ENCODE measurements around the gene IL18BP. TPM values are rescaled to one million over a fixed set of nuclear protein-coding genes. Genes with fewer than 3 reads are reported as not detected.

IL18BP gene
- total RNA-seq, 1 experiment from 2014 or later = 34.7 TPM

- Histone ChIP-seq H3K9me3 (no peaks in the 10 kb centered on the region), H3K36me3 (ENCODE audit: control insufficient read depth, insufficient read depth, low read length) (no peaks in the 10 kb centered on the region), H3K4me1 (peaks cover 31% of the 10 kb centered on the region), H3K27me3 (replicated peaks; ENCODE audit: control insufficient read depth, insufficient read depth, low read length) (no peaks in the 10 kb centered on the region), H3K4me3 (ENCODE audit: low read depth, low read length) (no peak overlapping the region)
- ChIA-PET POLR2A (no interaction called here), CTCF (interaction anchor here (1.2 kb wide), 1 partner anchor 13 kb away, joined by 5 read pairs; no protein-coding TSS in a partner anchor)
- TF ChIP-seq CTCF (IDR thresholded peaks at IDR 0.05; ENCODE audit: insufficient read depth in 1 of 2, low read depth in 1 of 2, low read length in 1 of 2, severe bottlenecking in 1 of 2, unreplicated experiment in 1 of 2) = no peak
- intact Hi-C loops (cut with micrococcal nuclease; ENCODE audit: unreplicated experiment) = no loop called here
- no TSS peak for BruUV-seq (replicated peaks)
- Mint-ChIP-seq H3K27ac (ENCODE audit: unreplicated experiment) (no peak overlapping the region), H3K27me3 (ENCODE audit: insufficient read depth, unreplicated experiment) (no peaks in the 10 kb centered on the region), H3K9me3 (ENCODE audit: unreplicated experiment) (no peaks in the 10 kb centered on the region), H3K4me1 (ENCODE audit: low read depth, unreplicated experiment) (peaks cover 8% of the 10 kb centered on the region), H3K36me3 (ENCODE audit: insufficient read depth, unreplicated experiment) (peaks cover 40% of the 10 kb centered on the region), H3K4me3 (ENCODE audit: unreplicated experiment) (no peak overlapping the region)
- DNase-seq = no peak
Measured at GRCh38 chr11:72037554-72038311, 39.0 kb downstream of the IL18BP start.

- no peaks in the 10 kb centered on the region for H3K27me3 Mint-ChIP-seq (ENCODE audit: insufficient read depth, unreplicated experiment)
- Histone ChIP-seq H3K4me1 (peaks cover 31% of the 10 kb centered on the region), H3K36me3 (ENCODE audit: control insufficient read depth, insufficient read depth, low read length) (no peaks in the 10 kb centered on the region), H3K4me3 (ENCODE audit: low read depth, low read length) (no peak overlapping the region), H3K27me3 (replicated peaks; ENCODE audit: control insufficient read depth, insufficient read depth, low read length) (no peaks in the 10 kb centered on the region), H3K9me3 (no peaks in the 10 kb centered on the region)
- H3K27ac Mint-ChIP-seq (ENCODE audit: unreplicated experiment) = no peak overlapping the region
- no peak for DNase-seq
- H3K4me3 Mint-ChIP-seq (ENCODE audit: unreplicated experiment) = no peak overlapping the region
- ChIA-PET CTCF (interaction anchor here (0.9 to 2.1 kb wide), 5 partner anchors 8 to 392 kb away, joined by 3 to 49 read pairs (median 8); no protein-coding TSS in a partner anchor), POLR2A (interaction anchor here (0.8 to 1.8 kb wide), 2 partner anchors 8 to 10 kb away, joined by 4 to 6 read pairs; no protein-coding TSS in a partner anchor)
- no peaks in the 10 kb centered on the region for H3K9me3 Mint-ChIP-seq (ENCODE audit: unreplicated experiment)
- peaks cover 38% of the 10 kb centered on the region for H3K36me3 Mint-ChIP-seq (ENCODE audit: insufficient read depth, unreplicated experiment)
- no TSS peak for BruUV-seq (replicated peaks)
- intact Hi-C loops (cut with micrococcal nuclease; ENCODE audit: unreplicated experiment) = no loop called here
- no peak for TF ChIP-seq CTCF (IDR thresholded peaks at IDR 0.05; ENCODE audit: insufficient read depth in 1 of 2, low read depth in 1 of 2, low read length in 1 of 2, severe bottlenecking in 1 of 2, unreplicated experiment in 1 of 2)
- peaks cover 12% of the 10 kb centered on the region for H3K4me1 Mint-ChIP-seq (ENCODE audit: low read depth, unreplicated experiment)
Measured at GRCh38 chr11:72038491-72038890, 39.8 kb downstream of the IL18BP start.

GRCh38 chr11:72039031-72039855, 40.5 kb downstream of the IL18BP start:
- Mint-ChIP-seq H3K4me1 (ENCODE audit: low read depth, unreplicated experiment) (peaks cover 12% of the 10 kb centered on the region), H3K36me3 (ENCODE audit: insufficient read depth, unreplicated experiment) (peaks cover 30% of the 10 kb centered on the region), H3K9me3 (ENCODE audit: unreplicated experiment) (no peaks in the 10 kb centered on the region), H3K27ac (ENCODE audit: unreplicated experiment) (no peak overlapping the region), H3K27me3 (ENCODE audit: insufficient read depth, unreplicated experiment) (no peaks in the 10 kb centered on the region), H3K4me3 (ENCODE audit: unreplicated experiment) (no peak overlapping the region)
- Histone ChIP-seq H3K9me3 (no peaks in the 10 kb centered on the region), H3K4me3 (ENCODE audit: low read depth, low read length) (no peak overlapping the region), H3K27me3 (replicated peaks; ENCODE audit: control insufficient read depth, insufficient read depth, low read length) (no peaks in the 10 kb centered on the region), H3K4me1 (peaks cover 31% of the 10 kb centered on the region), H3K36me3 (ENCODE audit: control insufficient read depth, insufficient read depth, low read length) (no peaks in the 10 kb centered on the region)
- intact Hi-C loops (cut with micrococcal nuclease; ENCODE audit: unreplicated experiment) = loop anchor here (1.0 kb wide), 3 partner anchors 9 to 41 kb away; partner anchors contain the start of genes LRRC51 and NUMA1
- POLR2A ChIA-PET = interaction anchor here (0.8 to 1.8 kb wide), 5 partner anchors 8 to 73 kb away, joined by 3 to 6 read pairs (median 4); partner anchors contain the start of gene ANAPC15
- CTCF ChIA-PET = interaction anchor here (0.6 to 2.2 kb wide), 12 partner anchors 8 to 553 kb away, joined by 3 to 49 read pairs (median 4); partner anchors contain the start of gene ANAPC15
- no peak for TF ChIP-seq CTCF (IDR thresholded peaks at IDR 0.05; ENCODE audit: insufficient read depth in 1 of 2, low read depth in 1 of 2, low read length in 1 of 2, severe bottlenecking in 1 of 2, unreplicated experiment in 1 of 2)
- DNase-seq = peak; percentile 62 to 72
- BruUV-seq (replicated peaks) = no TSS peak
